ENCODE results near the gene GLP1R. TPM values are rescaled to one million over a fixed set of nuclear protein-coding genes. Genes with fewer than 3 reads are reported as not detected.

The GLP1R gene
- total RNA-seq, 1 experiment from 2014 or later, result not detected

- H3K36me3 ChIP-seq (ENCODE audit: control insufficient read depth, insufficient read depth, low read length), result no peaks in the 10 kb centered on the region; the same call in 1 of the 2 replicates
- POLR2A ChIA-PET, result interaction anchor here (0.6 kb wide), 1 partner anchor 8 kb away, joined by 4 read pairs; no protein-coding TSS in a partner anchor
- no peaks in the 10 kb centered on the region for H3K27me3 ChIP-seq (ENCODE audit: control insufficient read depth, insufficient read depth, low read length)
- in situ Hi-C loops (cut with HindIII; ENCODE audit: low pct_unique_long_range_greater_than_20kb, low sequenced_read_pairs), result no loop called here
- ATAC-seq, result no peak
- H3K4me3 ChIP-seq (ENCODE audit: low read depth in 2 of 2, low read length in 2 of 2), result no peak overlapping the region
- CTCF ChIA-PET, result no interaction called here
- no peak for DNase-seq (ENCODE audit: low read depth, low spot score)
- no peaks in the 10 kb centered on the region for H3K9me3 ChIP-seq (ENCODE audit: control insufficient read depth, insufficient read depth, low read depth, low read length)
- TF ChIP-seq POLR2AphosphoS5 (IDR thresholded peaks at IDR 0.05; ENCODE audit: low read depth, low read length) (no peak), SIN3A (IDR thresholded peaks at IDR 0.05; ENCODE audit: borderline replicate concordance, insufficient read depth, low read depth, low read length) (no peak), CTCF (IDR thresholded peaks at IDR 0.05) (no peak)
- no peak overlapping the region for H3K27ac ChIP-seq (ENCODE audit: low read length)
- H3K4me1 ChIP-seq (ENCODE audit: control insufficient read depth, insufficient read depth, low read length), result peaks cover 16% of the 10 kb centered on the region
- intact Hi-C loops (cut with micrococcal nuclease; ENCODE audit: unreplicated experiment), result no loop called here
- no TSS peak for BruUV-seq (replicated peaks)
Measured at GRCh38 chr6:39111280-39111679, 62.7 kb downstream of the GLP1R start.

GRCh38 chr6:39113788-39114187 lies 65.2 kb downstream of the GLP1R start:
- Histone ChIP-seq H3K27ac (ENCODE audit: low read length) (peak overlapping the region; percentile 96), H3K4me1 (ENCODE audit: control insufficient read depth, insufficient read depth, low read length) (peaks cover 16% of the 10 kb centered on the region), H3K36me3 (ENCODE audit: control insufficient read depth, insufficient read depth, low read length) (no peaks in the 10 kb centered on the region; the same call in 1 of the 2 replicates), H3K9me3 (ENCODE audit: control insufficient read depth, insufficient read depth, low read depth, low read length) (no peaks in the 10 kb centered on the region), H3K4me3 (ENCODE audit: low read depth in 2 of 2, low read length in 2 of 2) (peak overlapping the region; percentile 85 to 94; a peak in 3 of 4 replicates), H3K27me3 (ENCODE audit: control insufficient read depth, insufficient read depth, low read length) (no peaks in the 10 kb centered on the region)
- TF ChIP-seq TCF7L2 (IDR thresholded peaks at IDR 0.05; ENCODE audit: low read depth, low read length) (no peak), REST (IDR thresholded peaks at IDR 0.05; ENCODE audit: insufficient read depth in 1 of 2, low read depth in 2 of 2, low read length in 1 of 2) (no peak), POLR2AphosphoS5 (IDR thresholded peaks at IDR 0.05; ENCODE audit: low read depth, low read length) (no peak), SIN3A (IDR thresholded peaks at IDR 0.05; ENCODE audit: borderline replicate concordance, insufficient read depth, low read depth, low read length) (no peak), CTCF (IDR thresholded peaks at IDR 0.05) (no peak)
- no peak for ATAC-seq
- ChIA-PET CTCF (no interaction called here), POLR2A (interaction anchor here (0.7 kb wide), 1 partner anchor 16 kb away, joined by 3 read pairs; no protein-coding TSS in a partner anchor)
- no peak for DNase-seq (ENCODE audit: low read depth, low spot score)
- intact Hi-C loops (cut with micrococcal nuclease; ENCODE audit: unreplicated experiment) (no loop called here), in situ Hi-C loops (cut with HindIII; ENCODE audit: low pct_unique_long_range_greater_than_20kb, low sequenced_read_pairs) (no loop called here)
- BruUV-seq (replicated peaks), result TSS peak; percentile 77

Data from Panc1 (cell line).